Vagina (tissue), 2 donors: ENCODE results near the gene SPINK8. TPM values are rescaled to one million over a fixed set of nuclear protein-coding genes. Genes with fewer than 3 reads are reported as not detected.

Source experiments
- DNase-seq, 2 donors: peaks; one replicate each; pipeline ENCODE4 v3.0.0-alpha.2; 2017; ENCODE audit errors: extremely low spot score in 2 of 2
- H3K27ac ChIP-seq: fragments of 200-600 bp; sonication (generic); one replicate; pipeline ENCODE4 v1.5.1; 2019
- H3K27me3 ChIP-seq: fragments of 200-600 bp; sonication (generic); one replicate; pipeline ENCODE4 v1.5.1; 2019
- H3K36me3 ChIP-seq, 2 donors: fragments of 200-600 bp; sonication (generic); one replicate each; pipeline ENCODE4 v1.5.1; 2017 to 2019
- H3K4me1 ChIP-seq: fragments of 200-600 bp; sonication (generic); one replicate; pipeline ENCODE4 v1.5.1; 2019
- H3K4me3 ChIP-seq, 2 donors: fragments of 200-600 bp; sonication (generic); 1 replicate in 1 of 2; 2 replicates in 1 of 2; pipeline ENCODE4 v1.5.1; 2016 to 2019
- H3K9me3 ChIP-seq: fragments of 200-600 bp; sonication (generic); one replicate; pipeline ENCODE4 v1.5.1; 2019
- CTCF ChIP-seq, 3 experiments: fragments of 450-650 bp in 2 of 3; fragments of 200-600 bp in 1 of 3; sonication (generic) in 1 of 3; IDR thresholded peaks; one replicate each; pipeline ENCODE4 v1.5.1; 2017 to 2019; ENCODE audit warnings: antibody characterized with exemption in 3 of 3, mild to moderate bottlenecking in 2 of 3, moderate library complexity in 2 of 3
- POLR2A ChIP-seq, 2 donors: fragments of 450-650 bp; IDR thresholded peaks; one replicate each; pipeline ENCODE4 v1.6.1; 2017; ENCODE audit warnings: antibody characterized with exemption in 2 of 2, mild to moderate bottlenecking in 2 of 2, moderate library complexity in 2 of 2
- POLR2AphosphoS5 ChIP-seq, 2 donors: sonication (generic); formaldehyde crosslinking; IDR thresholded peaks; one replicate each; pipeline ENCODE4 v1.9.0; 2017; ENCODE audit warnings: antibody characterized with exemption in 2 of 2, mild to moderate bottlenecking in 2 of 2, low read depth in 1 of 2; ENCODE audit not compliant: insufficient read depth in 1 of 2
- intact Hi-C: fragments of 100-400 bp; cut with DNase I; formaldehyde crosslinking; loops from one replicate; pipeline ENCODE4 v1.15.1; 2023
- total RNA-seq: library from RNA; depleted of rRNA; stranded (reverse); fragments of >200 nt; gene quantifications from one replicate; pipeline ENCODE4 v1.2.3, GENCODE V29; 2016

Gene SPINK8
- total RNA-seq, 1 donor from 2014 or later, result not detected

- Histone ChIP-seq H3K36me3 (no peaks in the 10 kb centered on the region), H3K27me3 (no peaks in the 10 kb centered on the region), H3K4me1 (peaks cover 9% of the 10 kb centered on the region), H3K27ac (no peak overlapping the region), H3K4me3 (no peak overlapping the region), H3K9me3 (no peaks in the 10 kb centered on the region)
- no peak for DNase-seq
- intact Hi-C loops, result no loop called here
- TF ChIP-seq POLR2AphosphoS5 (IDR thresholded peaks at IDR 0.05; ENCODE audit: insufficient read depth in 1 of 2, low read depth in 1 of 2) (no peak), CTCF (IDR thresholded peaks at IDR 0.05) (no peak), POLR2A (IDR thresholded peaks at IDR 0.05) (no peak)
Observed at GRCh38 chr3:48280881-48281280, 52.6 kb downstream of the SPINK8 start.

GRCh38 chr3:48278884-48279559 is 54.4 kb downstream of the SPINK8 start:
- no peaks in the 10 kb centered on the region for H3K27me3 ChIP-seq
- no peak for TF ChIP-seq POLR2A (IDR thresholded peaks at IDR 0.05)
- TF ChIP-seq POLR2AphosphoS5 (IDR thresholded peaks at IDR 0.05; ENCODE audit: insufficient read depth in 1 of 2, low read depth in 1 of 2), result no peak
- TF ChIP-seq CTCF (IDR thresholded peaks at IDR 0.05), result no peak
- H3K4me3 ChIP-seq, result no peak overlapping the region
- intact Hi-C loops, result loop anchor here (10.0 kb wide), 1 partner anchor 156 kb away; the partner anchor contains the start of gene PLXNB1
- no peaks in the 10 kb centered on the region for H3K9me3 ChIP-seq
- no peaks in the 10 kb centered on the region for H3K36me3 ChIP-seq
- peak in 1 of 2 donors; percentile 40 for DNase-seq
- H3K4me1 ChIP-seq, result peaks cover 11% of the 10 kb centered on the region
- H3K27ac ChIP-seq, result no peak overlapping the region

- H3K36me3 ChIP-seq, result no peaks in the 10 kb centered on the region
- TF ChIP-seq CTCF (IDR thresholded peaks at IDR 0.05), result no peak
- no peak for TF ChIP-seq POLR2AphosphoS5 (IDR thresholded peaks at IDR 0.05; ENCODE audit: insufficient read depth in 1 of 2, low read depth in 1 of 2)
- TF ChIP-seq POLR2A (IDR thresholded peaks at IDR 0.05), result no peak
- H3K9me3 ChIP-seq, result no peaks in the 10 kb centered on the region
- no peak for DNase-seq
- intact Hi-C loops, result loop anchor here (10.0 kb wide), 1 partner anchor 158 kb away; the partner anchor contains the start of gene PLXNB1
- no peaks in the 10 kb centered on the region for H3K27me3 ChIP-seq
- H3K4me1 ChIP-seq, result peaks cover 11% of the 10 kb centered on the region
- no peak overlapping the region for H3K27ac ChIP-seq
- no peak overlapping the region for H3K4me3 ChIP-seq
Observed at GRCh38 chr3:48276911-48277641, 56.4 kb downstream of the SPINK8 start.

- H3K4me1 ChIP-seq, result peaks cover 11% of the 10 kb centered on the region
- no peak overlapping the region for H3K27ac ChIP-seq
- TF ChIP-seq CTCF (IDR thresholded peaks at IDR 0.05) (no peak), POLR2AphosphoS5 (IDR thresholded peaks at IDR 0.05; ENCODE audit: insufficient read depth in 1 of 2, low read depth in 1 of 2) (no peak), POLR2A (IDR thresholded peaks at IDR 0.05) (no peak)
- H3K4me3 ChIP-seq, result no peak overlapping the region
- DNase-seq, result no peak
- intact Hi-C loops, result loop anchor here (10.0 kb wide), 1 partner anchor 159 kb away; the partner anchor contains the start of gene PLXNB1
- H3K36me3 ChIP-seq, result no peaks in the 10 kb centered on the region
- H3K27me3 ChIP-seq, result no peaks in the 10 kb centered on the region
- no peaks in the 10 kb centered on the region for H3K9me3 ChIP-seq
Observed at GRCh38 chr3:48275287-48276027, 58.0 kb downstream of the SPINK8 start.
